ENCODE results near the gene PLAU.
"Not testable (repeated sequence)": the region's sequence is repeated elsewhere in the genome, so short reads cannot be mapped to it uniquely, and the experiment has no call there.

PLAU gene

DNA sequence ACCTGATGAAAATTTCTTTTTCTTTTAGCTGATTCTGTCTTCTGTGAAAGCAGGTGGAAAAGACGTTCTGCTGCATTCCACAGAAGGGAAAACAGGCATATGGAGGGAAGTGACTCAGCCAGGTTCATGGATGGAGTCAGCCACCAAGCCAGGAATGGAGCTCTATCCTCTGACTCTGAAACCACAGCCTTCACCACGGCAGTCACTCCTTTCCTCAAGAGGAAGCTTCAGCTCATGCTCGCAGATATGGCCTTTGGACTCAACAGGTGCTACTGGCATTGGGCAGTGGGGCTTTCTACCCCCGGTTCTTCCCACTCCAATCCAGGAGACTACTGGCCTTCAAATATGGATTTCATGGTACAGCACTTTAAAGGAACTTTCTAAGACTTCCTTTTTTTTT, 11.5 kb upstream of the PLAU start:
- no peak for DNase-seq

DNA sequence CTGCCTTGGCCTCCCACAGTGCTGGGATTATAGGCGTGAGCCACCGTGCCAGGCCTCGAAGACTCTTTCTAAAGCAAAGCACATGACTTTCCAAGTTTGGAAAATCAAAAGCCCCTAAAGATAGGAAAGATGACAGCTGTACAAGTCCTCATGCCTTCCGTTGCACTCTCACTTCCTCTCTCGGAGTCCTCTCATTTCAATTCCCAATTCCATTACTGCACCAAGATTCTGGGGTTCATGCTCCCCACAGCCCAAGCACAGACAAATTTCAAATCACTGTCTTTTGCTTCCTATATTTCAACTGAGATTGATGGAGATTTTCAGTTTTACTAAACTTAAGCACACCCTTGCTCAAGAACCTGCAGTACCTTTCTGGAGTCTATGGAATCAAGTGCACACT, 10.9 kb upstream of the PLAU start:
- no peak for DNase-seq

DNA sequence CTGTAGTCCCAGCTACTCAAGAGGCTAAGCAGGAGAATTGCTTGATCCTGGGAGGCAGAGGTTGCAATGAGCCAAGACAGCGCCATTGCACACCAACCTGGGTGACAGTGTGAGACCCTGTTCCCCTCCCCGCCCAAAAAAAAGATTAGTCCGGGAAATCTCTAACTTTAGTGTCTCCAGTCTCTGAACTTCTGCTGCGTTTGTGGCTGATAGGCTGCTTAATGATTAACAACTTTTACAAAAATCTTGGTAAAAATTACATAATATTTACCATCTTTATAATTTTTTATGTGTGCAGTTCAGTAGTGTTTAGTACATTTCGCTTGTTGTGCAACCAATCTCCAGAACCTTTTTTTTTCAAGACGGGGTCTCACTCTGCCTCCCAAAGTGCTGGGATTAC, 9.7 kb upstream of the PLAU start:
- no peak for DNase-seq

DNA sequence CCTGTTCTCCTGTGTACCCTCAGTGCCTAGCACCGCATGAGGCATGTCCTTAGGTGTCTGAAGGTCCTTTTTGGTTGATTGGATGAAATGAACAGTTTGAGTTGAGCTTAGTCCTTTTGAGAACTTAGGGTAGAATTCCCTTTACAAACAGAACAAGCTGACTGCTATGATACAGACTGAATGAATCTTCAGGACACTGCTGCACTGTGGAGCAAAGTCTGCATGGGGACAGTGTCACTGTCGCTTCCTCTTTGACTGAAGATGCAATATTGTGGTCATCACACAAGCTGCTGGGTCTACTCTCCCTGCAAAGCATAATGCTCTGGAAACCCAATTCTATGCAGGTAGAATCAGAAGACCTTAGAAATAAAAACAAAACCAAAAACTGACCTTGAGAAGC, 8.6 kb upstream of the PLAU start:
- no peak for DNase-seq

DNA sequence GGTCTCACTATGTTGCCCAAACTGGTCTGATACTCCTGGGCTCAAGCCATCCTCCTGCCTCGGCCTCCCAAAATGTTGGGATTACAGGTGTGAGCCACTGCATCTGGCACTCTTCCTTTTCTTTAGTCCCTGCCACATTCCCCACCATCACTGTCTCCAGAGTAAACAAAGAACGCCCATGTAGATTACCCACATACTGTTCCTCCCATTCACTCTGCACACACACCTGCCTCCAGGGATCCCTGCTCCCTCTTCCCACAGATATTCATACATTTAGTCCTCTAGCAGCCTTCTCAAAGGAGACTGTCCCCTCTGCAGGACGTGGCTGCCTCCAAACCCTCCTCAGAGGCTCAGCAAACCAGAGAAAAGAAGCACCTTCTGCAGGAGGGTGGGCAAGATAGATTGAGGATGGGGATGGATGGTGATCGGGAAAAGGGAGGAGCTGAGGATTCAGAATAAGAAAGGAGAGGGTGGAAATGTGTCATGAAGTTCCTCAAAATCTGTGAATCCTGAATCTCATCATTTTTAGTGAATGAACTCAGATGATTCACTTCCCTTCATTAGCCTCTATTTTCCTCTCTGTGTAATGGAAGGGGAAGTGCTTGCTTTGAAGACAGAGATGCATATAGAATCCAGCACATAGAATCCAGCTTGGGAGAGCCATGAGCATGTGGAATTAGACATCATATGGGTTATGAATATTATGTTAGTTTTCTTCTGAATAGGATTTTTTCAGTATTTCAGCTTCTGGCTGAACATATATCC, 5.5 kb upstream of the PLAU start:
- DNase-seq = no peak

DNA sequence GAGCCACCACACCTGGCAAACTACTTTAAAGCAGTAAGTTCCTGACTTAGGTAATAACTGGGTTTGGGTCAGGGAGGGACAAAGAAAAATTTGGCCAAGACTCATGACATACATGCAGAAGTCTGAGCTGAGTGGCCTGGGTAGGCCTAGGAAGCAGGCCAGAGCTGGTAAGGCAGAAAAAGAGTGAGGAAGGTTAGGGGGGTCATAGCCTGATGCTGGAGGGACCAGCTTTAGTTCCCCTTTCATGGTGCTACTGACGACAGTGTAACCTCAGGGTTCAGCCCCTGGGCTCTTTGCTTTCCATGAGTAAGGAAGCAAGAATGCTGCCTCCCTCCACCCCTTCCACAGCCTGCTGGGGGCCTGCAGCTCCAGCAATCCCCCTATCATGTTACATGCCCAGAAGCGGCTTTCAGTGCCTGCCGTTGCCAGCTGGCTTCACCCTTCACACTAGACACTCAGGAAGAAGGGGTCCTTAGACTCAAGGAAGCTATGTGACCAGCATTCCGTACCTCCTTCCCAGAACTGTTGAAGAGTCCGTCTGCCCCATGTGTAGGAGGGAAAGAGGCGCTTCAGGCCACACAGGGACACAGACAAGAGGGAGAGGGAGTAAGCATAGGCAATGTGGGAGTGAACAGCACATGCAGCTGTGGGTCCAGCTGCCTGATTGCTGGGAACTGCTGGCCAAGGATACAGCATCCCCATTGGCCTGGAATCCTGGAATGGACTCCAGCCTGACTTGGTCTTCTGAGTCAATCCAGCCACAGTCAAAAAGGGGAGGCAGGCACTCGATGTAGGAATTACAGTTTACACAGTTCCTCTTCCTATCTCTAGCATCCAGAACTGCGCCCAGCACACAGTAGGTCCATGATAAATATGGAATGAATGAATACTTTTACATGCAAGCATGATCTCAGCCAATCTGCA, 4.1 kb upstream of the PLAU start:
- DNase-seq = no peak

DNA sequence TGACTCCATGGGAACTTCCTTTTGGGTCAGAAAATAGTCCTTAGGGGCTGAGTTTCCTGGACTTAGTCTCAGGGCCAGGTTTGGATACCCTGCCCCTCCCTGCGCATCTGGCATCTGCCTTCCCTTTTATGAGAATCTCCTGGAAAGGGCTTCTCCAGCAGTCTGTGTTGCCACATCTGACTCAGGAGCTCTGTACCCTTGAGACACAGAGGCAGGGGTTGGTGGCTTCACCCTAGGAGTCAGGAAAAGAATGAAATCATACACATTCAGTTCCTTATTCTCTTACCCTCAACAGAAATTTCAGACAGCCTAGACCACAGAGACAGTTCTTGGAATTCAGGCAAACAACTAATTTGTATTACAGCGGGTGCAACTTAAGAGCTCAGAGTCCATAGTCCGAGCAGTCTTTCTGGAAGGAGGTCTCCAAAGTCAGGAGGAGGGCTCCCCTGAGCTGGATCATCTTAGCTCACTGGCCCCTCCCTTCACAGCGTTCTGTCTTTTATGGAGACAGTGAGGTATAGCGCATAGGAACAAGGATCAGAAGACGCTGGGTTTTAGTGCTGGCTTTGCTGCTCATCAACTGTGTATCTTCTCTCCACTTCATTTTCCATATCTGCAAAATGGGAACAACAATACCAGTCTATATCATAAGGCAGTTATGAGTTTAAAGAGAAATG, 3.0 kb upstream of the PLAU start:
- no peak for DNase-seq

DNA sequence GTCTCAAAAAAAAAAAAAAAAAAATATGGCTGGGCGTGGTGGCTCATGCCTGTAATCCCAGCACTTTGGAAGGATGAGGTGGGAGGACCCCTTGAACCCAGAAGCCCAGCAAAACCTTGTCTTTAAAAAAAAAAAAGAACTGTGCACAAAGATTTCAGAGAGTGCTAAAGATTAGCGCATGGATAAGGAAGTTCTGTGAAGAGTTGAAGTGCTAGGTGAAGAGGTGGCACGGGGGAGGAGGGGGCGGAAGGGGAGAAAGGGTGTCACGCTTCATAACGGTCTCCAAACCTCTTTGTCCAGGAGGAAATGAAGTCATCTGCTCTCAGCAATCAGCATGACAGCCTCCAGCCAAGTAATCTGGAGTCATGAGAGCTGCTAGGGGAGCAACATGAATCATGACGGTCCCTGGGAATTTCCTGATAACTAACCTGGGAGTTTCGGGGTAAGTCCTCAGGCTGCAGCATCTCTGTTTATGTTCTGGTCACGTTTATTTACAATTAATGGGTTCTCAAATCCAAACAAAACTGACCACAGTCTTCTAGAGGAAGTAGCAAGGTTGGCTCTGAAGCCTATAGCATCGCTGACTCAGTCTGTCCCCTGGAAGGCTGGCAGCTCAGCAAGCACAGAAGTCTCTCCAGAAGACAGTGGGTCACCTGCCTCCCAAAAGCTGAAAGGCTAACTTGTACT, 1.9 kb upstream of the PLAU start:
- peak; percentile 67 for DNase-seq

DNA sequence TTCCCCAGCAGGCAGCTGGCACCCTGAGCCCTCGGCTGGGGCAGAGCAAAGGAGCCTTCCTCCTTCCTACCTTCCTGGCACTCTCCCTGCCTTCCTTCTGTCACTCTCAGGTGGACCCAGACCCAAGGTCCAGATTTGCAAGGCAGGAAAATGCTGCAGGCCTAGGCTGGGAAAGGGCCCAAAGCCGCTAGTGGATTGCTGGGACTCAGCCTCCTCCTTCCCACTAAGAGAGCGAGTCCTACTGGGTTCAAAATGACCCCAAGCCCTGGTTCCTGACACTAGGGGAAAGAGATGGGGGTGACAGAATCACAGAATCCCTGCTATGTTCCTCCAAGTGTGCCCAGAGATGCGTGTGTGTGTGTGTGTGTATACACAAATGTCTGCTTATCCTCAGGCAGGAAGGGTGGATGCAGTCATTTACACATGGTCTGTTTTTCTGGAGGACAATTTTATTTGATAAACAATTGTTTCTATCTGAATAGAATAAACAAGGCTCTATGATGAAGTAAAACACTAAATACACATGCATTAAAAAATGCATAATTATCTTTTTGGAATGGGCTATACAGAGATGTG, 1.3 kb upstream of the PLAU start:
- no peak for DNase-seq

DNA sequence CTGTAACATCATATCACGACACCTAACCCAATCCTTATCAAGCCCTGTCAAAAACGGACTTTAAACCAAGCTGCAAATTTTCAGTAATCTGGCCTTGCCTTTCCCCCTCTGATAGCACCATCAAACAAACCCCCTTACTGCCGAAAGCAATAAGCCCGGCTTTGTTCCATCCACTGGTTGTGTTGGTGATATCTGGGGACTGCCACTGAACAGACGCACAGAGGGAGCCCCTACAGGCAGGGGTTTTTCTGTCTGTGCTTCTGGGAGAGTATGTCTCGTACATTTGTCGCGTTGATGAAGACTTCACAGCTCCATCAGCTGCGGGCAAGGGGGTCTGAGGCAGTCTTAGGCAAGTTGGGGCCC, 550 bp upstream of the PLAU start:
- no peak for DNase-seq

DNA sequence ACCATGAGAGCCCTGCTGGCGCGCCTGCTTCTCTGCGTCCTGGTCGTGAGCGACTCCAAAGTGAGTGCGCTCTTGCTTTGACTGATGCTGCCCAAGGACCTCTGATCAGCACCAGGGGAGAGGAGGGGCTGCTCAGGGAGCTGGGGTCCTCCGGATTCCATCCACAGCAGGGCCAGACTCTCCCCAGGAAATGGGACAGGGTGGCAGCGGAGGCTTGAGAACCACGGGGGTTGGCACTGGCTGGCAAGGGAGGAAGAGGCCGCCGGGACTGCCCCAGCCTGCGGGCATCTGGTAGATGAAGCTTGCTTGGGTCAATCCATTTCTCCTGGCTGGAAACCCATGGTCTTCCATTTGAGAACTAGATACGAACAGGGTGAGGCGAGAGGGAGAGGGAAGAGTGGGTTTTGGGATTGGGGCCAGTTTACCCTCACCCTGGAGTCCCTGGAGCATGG, 647 bp downstream of the PLAU start:
- DNase-seq = no peak

DNA sequence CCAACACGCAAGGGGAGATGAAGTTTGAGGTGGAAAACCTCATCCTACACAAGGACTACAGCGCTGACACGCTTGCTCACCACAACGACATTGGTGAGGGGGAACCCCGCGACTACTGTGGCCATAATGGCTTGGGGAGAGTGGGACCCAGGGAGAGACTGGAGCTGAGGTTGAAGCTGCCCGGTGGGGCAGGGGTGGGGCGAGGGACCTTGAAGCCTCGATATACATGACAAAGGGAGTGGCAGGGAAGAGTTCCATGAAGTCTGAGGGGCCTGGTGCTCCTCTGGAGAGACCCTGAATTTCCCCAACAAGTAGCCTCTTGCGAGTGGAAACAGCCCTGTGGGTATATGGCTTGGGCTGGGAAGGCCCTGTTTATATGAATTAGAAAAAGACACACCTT, 3.1 kb downstream of the PLAU start:
- no peak for DNase-seq

DNA sequence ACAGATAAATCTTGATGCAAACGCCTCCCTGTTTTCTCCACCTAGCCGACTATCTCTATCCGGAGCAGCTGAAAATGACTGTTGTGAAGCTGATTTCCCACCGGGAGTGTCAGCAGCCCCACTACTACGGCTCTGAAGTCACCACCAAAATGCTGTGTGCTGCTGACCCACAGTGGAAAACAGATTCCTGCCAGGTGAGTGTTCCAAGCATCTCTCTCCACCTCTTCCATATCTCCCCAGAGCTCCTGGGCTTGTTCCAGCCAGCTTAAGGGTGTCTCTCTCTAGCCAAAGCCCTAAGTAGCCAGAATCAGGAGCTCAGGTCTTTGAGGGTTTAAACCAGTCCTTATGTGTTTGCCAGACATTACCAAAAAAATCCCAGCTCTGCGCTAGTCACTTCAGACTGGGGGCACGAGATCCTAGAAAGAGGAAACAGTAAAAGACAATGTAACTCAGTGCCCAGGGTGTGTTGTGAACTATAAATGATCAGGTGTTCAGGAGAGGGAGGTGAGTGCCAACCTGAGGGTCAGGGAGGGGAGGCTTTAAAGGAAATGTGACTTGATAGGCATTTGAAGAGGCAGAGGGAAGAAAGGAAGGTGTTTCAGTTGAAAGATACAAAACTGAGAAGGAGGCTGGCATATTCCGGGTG, 4.4 kb downstream of the PLAU start:
- no peak for DNase-seq

DNA sequence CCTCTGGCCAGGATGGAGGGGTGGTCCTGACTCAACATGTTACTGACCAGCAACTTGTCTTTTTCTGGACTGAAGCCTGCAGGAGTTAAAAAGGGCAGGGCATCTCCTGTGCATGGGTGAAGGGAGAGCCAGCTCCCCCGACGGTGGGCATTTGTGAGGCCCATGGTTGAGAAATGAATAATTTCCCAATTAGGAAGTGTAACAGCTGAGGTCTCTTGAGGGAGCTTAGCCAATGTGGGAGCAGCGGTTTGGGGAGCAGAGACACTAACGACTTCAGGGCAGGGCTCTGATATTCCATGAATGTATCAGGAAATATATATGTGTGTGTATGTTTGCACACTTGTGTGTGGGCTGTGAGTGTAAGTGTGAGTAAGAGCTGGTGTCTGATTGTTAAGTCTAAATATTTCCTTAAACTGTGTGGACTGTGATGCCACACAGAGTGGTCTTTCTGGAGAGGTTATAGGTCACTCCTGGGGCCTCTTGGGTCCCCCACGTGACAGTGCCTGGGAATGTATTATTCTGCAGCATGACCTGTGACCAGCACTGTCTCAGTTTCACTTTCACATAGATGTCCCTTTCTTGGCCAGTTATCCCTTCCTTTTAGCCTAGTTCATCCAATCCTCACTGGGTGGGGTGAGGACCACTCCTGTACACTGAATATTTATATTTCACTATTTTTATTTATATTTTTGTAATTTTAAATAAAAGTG, 6.0 kb downstream of the PLAU start:
- DNase-seq = no peak

DNA sequence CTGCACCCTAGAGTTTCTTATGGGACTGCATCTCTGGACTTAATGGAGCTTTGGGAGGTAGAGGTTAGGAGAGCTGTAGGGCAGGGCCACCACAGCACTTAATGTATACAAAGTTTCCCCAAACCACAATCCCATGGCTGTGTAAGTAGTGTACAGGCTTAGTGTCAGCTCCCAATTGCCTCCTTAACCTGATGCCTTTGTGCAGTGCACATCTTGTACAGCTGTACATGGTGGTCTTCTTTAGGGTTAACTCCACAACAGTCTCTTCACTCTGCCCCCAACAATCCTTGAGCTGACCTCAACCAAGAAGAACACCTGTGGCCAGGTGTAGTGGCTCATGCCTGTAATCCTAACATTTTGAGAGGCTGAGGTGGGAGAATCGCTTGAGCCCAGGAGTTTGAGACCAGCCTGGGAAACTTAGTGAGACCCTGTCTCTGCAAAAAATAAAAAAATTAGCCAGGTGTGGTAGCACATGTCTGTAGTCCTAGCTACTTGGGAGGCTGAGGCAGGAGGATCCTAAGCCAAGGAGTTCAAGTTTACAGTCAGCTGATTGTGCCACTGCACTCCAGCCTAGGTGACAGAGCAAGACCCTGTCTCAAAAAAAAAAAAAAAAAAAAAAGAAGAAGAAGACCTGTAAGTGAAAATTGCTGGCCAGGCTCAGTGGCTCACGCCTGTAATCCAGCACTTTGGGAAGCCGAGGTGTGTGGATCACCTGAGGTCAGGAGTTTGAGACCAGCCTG, 6.8 kb downstream of the PLAU start:
- no peak for DNase-seq

DNA sequence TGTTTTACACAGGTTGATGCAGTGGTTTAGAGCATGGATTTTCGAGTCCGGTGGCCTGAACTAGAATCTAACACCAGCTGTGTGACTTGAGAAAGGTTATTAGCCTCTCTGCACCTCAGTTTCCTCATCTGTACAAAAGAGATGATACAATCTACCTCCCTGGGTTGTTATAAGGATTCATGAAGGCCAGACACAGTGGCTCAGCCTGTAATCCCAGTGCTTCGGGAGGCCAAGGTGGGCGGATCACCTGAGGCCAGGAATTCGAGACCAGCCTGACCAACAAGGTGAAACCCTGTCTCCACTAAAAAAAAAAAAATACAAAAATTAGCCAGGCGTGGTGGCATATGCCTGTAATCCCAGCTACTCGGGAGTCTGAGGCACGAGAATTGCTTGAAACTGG, 8.5 kb downstream of the PLAU start:
- DNase-seq = not testable (repeated sequence)

DNA sequence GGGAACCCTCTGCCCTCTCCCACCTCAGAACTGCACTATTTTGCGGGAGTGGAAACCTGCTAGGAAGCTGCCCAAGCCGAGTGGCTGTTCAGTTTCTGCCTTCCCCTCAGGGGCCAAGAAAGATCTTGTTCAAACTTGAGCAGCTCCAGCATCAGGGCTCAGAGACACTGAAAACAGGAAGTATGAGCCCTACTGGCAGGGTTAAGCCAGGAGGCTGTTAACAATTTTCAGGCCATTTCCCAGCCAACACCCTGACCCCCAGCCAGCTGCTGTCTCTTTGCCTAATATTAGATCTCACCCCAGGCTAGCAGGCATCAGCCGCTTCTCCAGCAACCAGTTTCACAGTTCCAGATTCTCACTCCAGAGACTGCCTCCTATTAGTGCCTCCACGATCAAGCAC, 9.2 kb downstream of the PLAU start:
- no peak for DNase-seq

DNA sequence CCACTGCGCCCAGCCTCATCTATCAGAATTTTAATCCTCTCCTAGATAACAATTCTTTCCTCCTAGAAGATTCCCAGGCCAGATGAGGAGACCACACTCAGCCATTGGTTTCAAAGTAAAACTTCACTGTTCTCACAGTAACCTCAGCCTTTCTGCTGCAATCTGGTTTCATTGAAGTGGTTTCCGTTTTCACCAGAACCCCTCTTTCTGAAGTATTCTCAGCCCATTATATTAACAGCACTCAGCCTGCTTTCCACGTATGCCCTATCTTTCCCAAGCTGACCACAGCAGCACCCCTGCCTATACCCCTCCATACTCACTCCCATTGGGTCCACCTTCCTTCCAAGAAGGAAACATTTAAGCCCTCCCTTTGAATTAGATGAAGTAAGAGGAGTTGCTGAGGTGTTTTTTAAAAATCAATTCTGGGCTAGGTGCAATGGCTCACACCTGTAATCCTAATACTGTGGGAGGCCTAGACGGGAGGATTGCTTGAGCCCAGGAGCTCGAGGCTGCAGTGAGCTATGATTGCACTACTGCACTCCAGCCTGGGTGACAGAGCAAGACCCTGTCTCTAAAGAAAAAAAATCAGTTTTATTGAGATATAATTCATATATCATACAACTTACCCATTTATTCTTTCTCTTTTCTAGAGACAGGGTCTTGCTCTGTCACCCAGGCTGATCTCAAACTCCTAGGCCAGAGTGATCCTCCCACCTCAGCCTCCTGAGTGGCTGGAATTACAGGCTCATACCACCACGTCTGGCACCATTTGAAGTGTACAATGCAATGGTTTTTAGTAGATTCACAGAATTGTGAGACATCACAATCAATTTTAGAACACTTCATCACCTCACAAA, 11.3 kb downstream of the PLAU start:
- DNase-seq = no peak

DNA sequence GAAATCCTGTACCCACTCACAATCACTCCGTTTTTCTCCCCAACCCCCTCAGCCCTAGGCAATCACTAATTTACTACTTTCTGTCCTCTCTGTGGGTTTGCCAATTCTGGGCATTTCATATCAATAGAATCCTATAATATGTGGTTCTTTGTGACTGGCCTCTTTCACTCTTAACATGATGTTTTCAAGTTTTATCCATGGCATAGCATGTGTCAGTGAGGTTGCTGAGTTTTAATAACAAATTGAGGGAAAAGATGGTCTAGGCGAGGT, 11.9 kb downstream of the PLAU start:
- no peak for DNase-seq

DNA sequence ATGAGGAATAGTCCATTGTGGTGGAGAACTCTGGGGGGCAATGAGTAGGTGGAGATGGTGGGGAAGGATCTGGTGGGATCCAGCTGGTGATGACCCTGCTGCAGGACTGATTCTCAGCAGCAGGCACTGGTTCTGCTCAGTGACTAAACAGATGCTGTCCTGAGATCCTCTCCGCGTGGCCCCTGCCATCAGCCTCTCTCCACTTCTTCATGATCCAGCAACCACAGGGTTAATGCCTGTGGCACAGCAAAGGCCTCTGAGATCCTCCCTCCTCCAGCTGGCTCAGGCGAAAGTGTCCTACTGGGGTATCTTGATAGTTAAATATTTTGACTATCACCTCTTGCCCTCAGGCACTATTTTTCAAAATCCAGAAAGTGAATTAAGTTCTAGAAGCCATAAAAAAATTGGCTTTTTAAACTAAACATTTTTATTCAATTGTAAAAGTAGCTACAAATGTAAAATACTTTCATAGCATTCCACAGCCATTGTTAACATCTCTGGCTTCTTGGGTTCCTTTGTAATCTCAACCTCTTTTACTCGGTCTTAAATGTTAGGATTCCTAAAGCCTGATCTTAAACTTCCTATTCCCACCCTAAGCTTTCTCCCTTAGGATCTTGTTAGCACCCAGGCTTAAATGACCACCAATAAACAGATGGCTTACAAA, 13.1 kb downstream of the PLAU start:
- DNase-seq = no peak
